NT2/D1 (cell line): ENCODE data around the gene EPHB6.

Experiments
- DNase-seq: peaks from one replicate; pipeline ENCODE4 v3.0.0-alpha.2; 2011; ENCODE audit warnings: low read depth, low spot score
- H3K27me3 ChIP-seq: 2 replicates; pipeline ENCODE4 v1.6.0; 2011; ENCODE audit warnings: mild to moderate bottlenecking; ENCODE audit not compliant: insufficient read length, insufficient read depth
- H3K36me3 ChIP-seq: 2 replicates; pipeline ENCODE4 v1.6.1; 2011; ENCODE audit warnings: mild to moderate bottlenecking, low read length, mixed read lengths; ENCODE audit not compliant: insufficient read depth, insufficient read length
- H3K4me1 ChIP-seq: 2 replicates; pipeline ENCODE4 v1.5.1; 2011; ENCODE audit not compliant: insufficient read depth, insufficient read length
- H3K4me3 ChIP-seq: 2 replicates; pipeline ENCODE4 v1.5.1; 2011; ENCODE audit warnings: low read depth; ENCODE audit not compliant: insufficient read length
- H3K9ac ChIP-seq: 2 replicates; pipeline ENCODE4 v1.6.0; 2011; ENCODE audit warnings: low read depth; ENCODE audit not compliant: insufficient read length
- H3K9me3 ChIP-seq: 2 replicates; pipeline ENCODE4 v1.5.1; 2011; ENCODE audit warnings: mild to moderate bottlenecking, low read length; ENCODE audit not compliant: insufficient read depth
- SUZ12 ChIP-seq: IDR thresholded peaks from 2 replicates; pipeline ENCODE4 v1.6.1; 2011; ENCODE audit not compliant: insufficient read length, insufficient read depth; ENCODE audit errors: extremely low read depth
- YY1 ChIP-seq: IDR thresholded peaks from 2 replicates; pipeline ENCODE4 v1.6.1; 2011; ENCODE audit not compliant: insufficient read length, insufficient read depth
- ZNF274 ChIP-seq: IDR thresholded peaks from 2 replicates; pipeline ENCODE4 v1.6.1; 2011; ENCODE audit warnings: mild to moderate bottlenecking, low read depth, low read length

The EPHB6 gene

DNA sequence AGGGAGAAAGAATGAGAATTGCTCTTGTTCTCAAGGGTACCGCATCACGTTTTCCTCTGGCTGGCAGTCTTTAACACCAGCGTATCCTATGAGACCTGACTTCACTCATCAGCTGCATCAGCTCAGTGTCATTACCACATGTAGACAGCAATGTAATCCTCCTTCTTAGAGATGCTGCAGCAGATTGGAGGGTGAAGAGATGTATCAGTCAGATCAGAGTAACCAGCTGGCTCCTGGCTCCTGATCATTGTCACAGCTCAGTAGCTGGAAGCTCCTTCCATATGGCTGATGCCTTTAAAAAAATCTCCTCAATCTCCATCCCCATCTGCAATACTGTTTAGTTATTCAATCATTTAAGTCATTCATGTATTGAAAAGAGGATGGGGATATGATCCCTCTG is 39.7 kb upstream of the EPHB6 start:
- H3K36me3 ChIP-seq: no peaks in the 10 kb centered on the region
- H3K27me3 ChIP-seq: peaks cover 1% of the 10 kb centered on the region
- TF ChIP-seq SUZ12 (no peak), ZNF274 (no peak), YY1 (no peak)
- no peak overlapping the region for H3K4me3 ChIP-seq
- no peaks in the 10 kb centered on the region for H3K9me3 ChIP-seq
- DNase-seq: no peak
- no peaks in the 10 kb centered on the region for H3K4me1 ChIP-seq
- no peak overlapping the region for H3K9ac ChIP-seq

GRCh38 chr7:142817506-142817905 is 37.4 kb upstream of the EPHB6 start:
- DNase-seq: no peak
- no peaks in the 10 kb centered on the region for H3K36me3 ChIP-seq
- H3K4me1 ChIP-seq: no peaks in the 10 kb centered on the region
- no peaks in the 10 kb centered on the region for H3K27me3 ChIP-seq
- no peak overlapping the region for H3K9ac ChIP-seq
- TF ChIP-seq YY1: no peak
- TF ChIP-seq ZNF274: no peak
- TF ChIP-seq SUZ12: no peak
- H3K4me3 ChIP-seq: no peak overlapping the region
- peaks cover 7% of the 10 kb centered on the region; the same call in 1 of the 2 replicates for H3K9me3 ChIP-seq

DNA sequence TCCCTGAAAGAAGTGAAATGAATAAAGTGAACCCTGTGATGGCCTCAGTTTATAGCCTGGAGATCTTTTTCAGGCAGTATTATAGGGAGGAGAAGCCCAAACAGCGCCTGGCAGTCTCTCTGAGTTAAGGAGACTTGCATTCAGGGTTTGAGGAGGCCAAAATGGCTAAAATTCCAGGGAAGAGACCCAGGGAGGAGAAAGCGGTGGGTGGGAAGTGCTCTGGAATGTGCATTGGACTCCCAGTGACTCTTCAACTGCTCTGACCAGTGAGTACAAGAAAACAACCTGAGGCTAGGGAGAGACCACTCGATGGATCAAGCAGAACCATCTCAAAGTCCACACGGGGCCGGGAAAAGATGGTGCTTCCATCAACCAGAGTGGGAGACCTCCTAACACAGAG is 35.3 kb upstream of the EPHB6 start:
- no peaks in the 10 kb centered on the region for H3K36me3 ChIP-seq
- no peak overlapping the region for H3K9ac ChIP-seq
- DNase-seq: no peak
- no peak for TF ChIP-seq YY1
- no peak overlapping the region for H3K4me3 ChIP-seq
- H3K27me3 ChIP-seq: no peaks in the 10 kb centered on the region
- H3K9me3 ChIP-seq: peaks cover 7% of the 10 kb centered on the region; the same call in 1 of the 2 replicates
- no peaks in the 10 kb centered on the region for H3K4me1 ChIP-seq

DNA sequence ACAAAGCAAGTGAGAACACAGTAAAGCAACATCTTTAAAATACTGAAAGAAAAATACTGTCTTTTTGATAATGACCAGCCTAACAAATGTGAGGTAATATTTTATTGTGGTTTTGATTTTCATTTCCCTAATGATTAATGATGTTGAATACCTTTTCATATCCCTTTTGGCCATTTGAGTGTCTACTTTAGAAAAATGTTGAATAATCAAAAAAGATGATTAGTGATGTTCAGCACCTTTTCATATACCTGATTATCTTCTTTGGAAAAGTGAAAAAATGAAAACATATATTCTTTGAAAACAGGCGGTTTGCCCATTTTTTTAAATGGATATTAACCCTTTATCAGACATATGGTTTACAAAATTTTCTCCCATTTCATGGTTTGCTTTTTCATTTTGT is 32.2 kb upstream of the EPHB6 start:
- H3K27me3 ChIP-seq: no peaks in the 10 kb centered on the region
- peaks cover 16% of the 10 kb centered on the region for H3K9me3 ChIP-seq
- H3K36me3 ChIP-seq: no peaks in the 10 kb centered on the region
- TF ChIP-seq ZNF274 (no peak), YY1 (no peak), SUZ12 (no peak)
- H3K9ac ChIP-seq: no peak overlapping the region
- no peak for DNase-seq
- H3K4me1 ChIP-seq: no peaks in the 10 kb centered on the region
- no peak overlapping the region for H3K4me3 ChIP-seq

DNA sequence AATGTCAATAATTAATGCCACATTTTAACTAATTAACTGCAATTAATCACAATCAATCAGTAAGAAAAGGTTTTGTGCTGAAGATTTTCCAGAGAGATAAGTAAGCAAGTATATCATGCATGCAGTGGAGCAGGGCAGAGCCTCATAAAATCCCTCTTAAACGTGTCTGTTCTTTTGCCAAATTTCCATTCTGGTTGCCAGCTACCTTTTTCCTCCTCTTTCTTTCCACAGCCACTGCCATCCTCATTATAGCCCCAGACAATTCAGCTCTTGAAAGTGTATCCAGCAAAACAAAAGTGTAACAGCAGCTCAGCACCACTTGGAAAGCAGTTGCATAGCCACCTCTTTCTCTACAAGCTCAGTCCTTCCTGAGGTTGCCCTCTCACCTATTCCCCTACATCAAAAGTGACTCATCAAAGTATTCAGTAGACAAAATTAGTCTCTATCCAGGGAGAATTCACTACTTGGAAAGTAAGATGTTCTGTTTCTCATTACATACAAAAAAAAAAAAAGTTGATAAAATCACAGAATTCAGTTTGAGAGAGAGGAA is 26.9 kb upstream of the EPHB6 start:
- Histone ChIP-seq H3K4me1 (no peaks in the 10 kb centered on the region), H3K9me3 (peaks cover 9% of the 10 kb centered on the region), H3K27me3 (no peaks in the 10 kb centered on the region), H3K36me3 (no peaks in the 10 kb centered on the region), H3K9ac (no peak overlapping the region), H3K4me3 (no peak overlapping the region)
- no peak for DNase-seq
- no peak for TF ChIP-seq YY1
- TF ChIP-seq SUZ12: no peak
- no peak for TF ChIP-seq ZNF274

DNA sequence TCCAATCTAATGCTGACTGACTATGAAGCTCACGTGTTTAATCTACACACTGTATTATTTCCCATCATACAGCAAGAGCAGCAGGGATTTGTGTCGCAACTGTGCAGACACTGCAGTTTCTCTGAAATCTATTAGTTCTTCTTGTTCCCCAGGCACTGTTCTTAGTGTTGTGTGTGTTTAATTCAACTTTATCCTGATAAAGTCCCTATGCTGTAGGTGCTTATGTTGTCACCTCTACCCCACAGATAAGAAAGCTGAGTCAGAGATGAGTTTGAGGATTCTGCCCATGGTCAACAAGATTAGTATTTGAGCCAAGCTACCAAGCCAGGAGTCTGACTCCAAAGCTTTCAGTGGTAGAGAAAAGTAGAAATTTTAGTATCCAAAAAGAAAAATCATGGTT is 22.5 kb upstream of the EPHB6 start:
- no peak overlapping the region for H3K9ac ChIP-seq

DNA sequence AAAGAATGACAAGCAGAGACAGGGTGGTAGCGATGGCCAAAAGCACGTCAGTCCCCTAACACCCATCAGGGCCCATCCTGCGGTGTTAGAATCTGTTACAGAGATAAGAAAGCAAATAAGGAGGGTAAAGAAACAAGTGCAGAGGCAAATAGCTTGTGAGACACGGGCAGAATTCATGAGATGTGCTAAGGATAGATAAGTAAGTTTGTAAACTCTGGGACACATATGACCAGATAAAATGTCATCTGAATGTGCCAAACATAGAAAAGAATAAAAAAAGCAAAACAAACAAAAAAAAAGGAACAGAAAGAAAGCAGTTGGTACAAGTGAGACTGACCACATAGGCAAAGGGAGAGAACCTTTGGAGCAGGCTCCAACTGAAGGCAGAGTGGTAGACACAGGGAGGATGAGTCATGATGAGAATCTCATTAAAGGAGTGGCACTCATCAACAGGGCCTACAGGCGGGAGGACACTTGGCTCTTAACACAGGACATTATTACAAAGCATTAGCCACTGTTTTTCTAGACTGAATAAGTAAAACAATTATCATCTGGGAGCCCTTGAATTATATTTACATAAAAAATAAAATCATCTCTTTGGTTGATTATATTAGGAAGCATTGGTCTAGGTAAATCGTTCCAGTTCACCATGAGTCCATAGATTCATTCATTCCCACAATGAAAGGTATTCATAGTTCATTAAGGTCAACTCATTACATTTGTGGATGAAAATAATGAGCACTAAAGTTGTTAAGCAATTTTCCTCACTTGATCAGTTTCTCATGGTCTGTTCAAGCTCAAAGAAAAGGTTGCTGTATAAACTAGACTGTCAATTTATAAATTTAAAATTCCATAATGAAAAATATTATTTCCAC is 21.5 kb upstream of the EPHB6 start:
- TF ChIP-seq YY1 (no peak), SUZ12 (no peak), ZNF274 (no peak)
- Histone ChIP-seq H3K27me3 (no peaks in the 10 kb centered on the region), H3K4me3 (no peak overlapping the region), H3K9me3 (no peaks in the 10 kb centered on the region), H3K9ac (no peak overlapping the region), H3K36me3 (no peaks in the 10 kb centered on the region), H3K4me1 (no peaks in the 10 kb centered on the region)
- no peak for DNase-seq

More for the DNA sequence above, 22.5 kb upstream of the EPHB6 start:
- Histone ChIP-seq H3K36me3 (no peaks in the 10 kb centered on the region), H3K4me3 (no peak overlapping the region), H3K27me3 (no peaks in the 10 kb centered on the region), H3K4me1 (no peaks in the 10 kb centered on the region), H3K9me3 (no peaks in the 10 kb centered on the region)
- no peak for DNase-seq
- TF ChIP-seq ZNF274 (no peak), YY1 (no peak), SUZ12 (no peak)
